Measurements from ENCODE around the gene MUC4. TPM values are rescaled to one million over a fixed set of nuclear protein-coding genes. Genes with fewer than 3 reads are reported as not detected.

The MUC4 gene
- total RNA-seq, 2 experiments from 2014 or later = 0.08 to 0.15 TPM

- DNase-seq = no peak
Measured at GRCh38 chr3:195764961-195765706, 46.6 kb downstream of the MUC4 start.

GRCh38 chr3:195763843-195764825 lies 47.6 kb downstream of the MUC4 start:
- H3K36me3 Mint-ChIP-seq (ENCODE audit: low read depth) = no peaks in the 10 kb centered on the region
- no peak overlapping the region for H3K27ac Mint-ChIP-seq
- CTCF ChIA-PET = interaction anchor here (0.6 kb wide), 1 partner anchor 86 kb away, joined by 3 read pairs; no protein-coding TSS in a partner anchor
- peaks cover 3% of the 10 kb centered on the region for H3K4me1 Mint-ChIP-seq
- H3K9me3 Mint-ChIP-seq = peaks cover 6% of the 10 kb centered on the region
- POLR2A ChIA-PET = no interaction called here
- H3K4me3 Mint-ChIP-seq = no peak overlapping the region
- no peak for DNase-seq
- peaks cover 33% of the 10 kb centered on the region for H3K27me3 Mint-ChIP-seq

More at GRCh38 chr3:195764961-195765706, 46.6 kb downstream of the MUC4 start:
- Mint-ChIP-seq H3K9me3 (peaks cover 6% of the 10 kb centered on the region), H3K4me1 (peaks cover 3% of the 10 kb centered on the region), H3K27ac (no peak overlapping the region), H3K4me3 (no peak overlapping the region), H3K27me3 (peaks cover 23% of the 10 kb centered on the region), H3K36me3 (ENCODE audit: low read depth) (no peaks in the 10 kb centered on the region)
- CTCF ChIA-PET = no interaction called here
- POLR2A ChIA-PET = no interaction called here

GRCh38 chr3:195763076-195763830 lies 48.5 kb downstream of the MUC4 start:
- Mint-ChIP-seq H3K4me3 (no peak overlapping the region), H3K27ac (no peak overlapping the region), H3K27me3 (peaks cover 39% of the 10 kb centered on the region), H3K9me3 (peaks cover 4% of the 10 kb centered on the region), H3K4me1 (peaks cover 3% of the 10 kb centered on the region), H3K36me3 (ENCODE audit: low read depth) (no peaks in the 10 kb centered on the region)
- no peak for DNase-seq
- ChIA-PET POLR2A (no interaction called here), CTCF (no interaction called here)

GRCh38 chr3:195762611-195763010 lies 49.1 kb downstream of the MUC4 start:
- no peak overlapping the region for H3K4me3 Mint-ChIP-seq
- no peak overlapping the region for H3K27ac Mint-ChIP-seq
- ChIA-PET POLR2A (no interaction called here), CTCF (no interaction called here)
- H3K4me1 Mint-ChIP-seq = peaks cover 3% of the 10 kb centered on the region
- peaks cover 2% of the 10 kb centered on the region for H3K9me3 Mint-ChIP-seq
- DNase-seq = no peak
- H3K27me3 Mint-ChIP-seq = peaks cover 44% of the 10 kb centered on the region
- H3K36me3 Mint-ChIP-seq (ENCODE audit: low read depth) = no peaks in the 10 kb centered on the region

GRCh38 chr3:195762249-195762585 lies 49.5 kb downstream of the MUC4 start:
- H3K27me3 Mint-ChIP-seq = peaks cover 46% of the 10 kb centered on the region
- no peaks in the 10 kb centered on the region for H3K36me3 Mint-ChIP-seq (ENCODE audit: low read depth)
- H3K4me1 Mint-ChIP-seq = peaks cover 3% of the 10 kb centered on the region
- peaks cover under 1% of the 10 kb centered on the region for H3K9me3 Mint-ChIP-seq
- no peak overlapping the region for H3K27ac Mint-ChIP-seq
- CTCF ChIA-PET = no interaction called here
- POLR2A ChIA-PET = no interaction called here
- H3K4me3 Mint-ChIP-seq = no peak overlapping the region
- no peak for DNase-seq

- Mint-ChIP-seq H3K4me3 (no peak overlapping the region), H3K27me3 (peaks cover 51% of the 10 kb centered on the region), H3K9me3 (no peaks in the 10 kb centered on the region), H3K27ac (no peak overlapping the region), H3K4me1 (peaks cover 7% of the 10 kb centered on the region), H3K36me3 (ENCODE audit: low read depth) (no peaks in the 10 kb centered on the region)
- POLR2A ChIA-PET = no interaction called here
- DNase-seq = no peak
- CTCF ChIA-PET = no interaction called here
Measured at GRCh38 chr3:195761567-195762248, 50.0 kb downstream of the MUC4 start.

GRCh38 chr3:195761123-195761566 lies 50.6 kb downstream of the MUC4 start:
- H3K27me3 Mint-ChIP-seq = peaks cover 51% of the 10 kb centered on the region

GRCh38 chr3:195760345-195761122 lies 51.2 kb downstream of the MUC4 start:
- H3K4me3 Mint-ChIP-seq = no peak overlapping the region
- peaks cover 52% of the 10 kb centered on the region for H3K27me3 Mint-ChIP-seq
- no peak overlapping the region for H3K27ac Mint-ChIP-seq
- H3K9me3 Mint-ChIP-seq = no peaks in the 10 kb centered on the region
- CTCF ChIA-PET = no interaction called here
- H3K36me3 Mint-ChIP-seq (ENCODE audit: low read depth) = no peaks in the 10 kb centered on the region
- peaks cover 14% of the 10 kb centered on the region for H3K4me1 Mint-ChIP-seq
- POLR2A ChIA-PET = no interaction called here
- DNase-seq = no peak

More at GRCh38 chr3:195761123-195761566, 50.6 kb downstream of the MUC4 start:
- H3K9me3 Mint-ChIP-seq = no peaks in the 10 kb centered on the region
- H3K27ac Mint-ChIP-seq = no peak overlapping the region
- POLR2A ChIA-PET = no interaction called here
- no peak overlapping the region for H3K4me3 Mint-ChIP-seq
- no peaks in the 10 kb centered on the region for H3K36me3 Mint-ChIP-seq (ENCODE audit: low read depth)
- peaks cover 9% of the 10 kb centered on the region for H3K4me1 Mint-ChIP-seq
- DNase-seq = no peak
- CTCF ChIA-PET = no interaction called here

- POLR2A ChIA-PET = no interaction called here
- Mint-ChIP-seq H3K4me3 (no peak overlapping the region), H3K4me1 (peaks cover 16% of the 10 kb centered on the region), H3K27me3 (peaks cover 50% of the 10 kb centered on the region), H3K9me3 (no peaks in the 10 kb centered on the region), H3K27ac (no peak overlapping the region), H3K36me3 (ENCODE audit: low read depth) (no peaks in the 10 kb centered on the region)
- CTCF ChIA-PET = interaction anchor here (0.9 kb wide), 1 partner anchor 80 kb away, joined by 3 read pairs; no protein-coding TSS in a partner anchor
- no peak for DNase-seq
Measured at GRCh38 chr3:195758721-195759353, 52.9 kb downstream of the MUC4 start.

- Mint-ChIP-seq H3K4me3 (no peak overlapping the region), H3K27ac (no peak overlapping the region), H3K9me3 (no peaks in the 10 kb centered on the region), H3K4me1 (peaks cover 16% of the 10 kb centered on the region), H3K36me3 (ENCODE audit: low read depth) (no peaks in the 10 kb centered on the region), H3K27me3 (peaks cover 44% of the 10 kb centered on the region)
- no peak for DNase-seq
- ChIA-PET CTCF (interaction anchor here (0.8 kb wide), 1 partner anchor 561 kb away, joined by 3 read pairs; the partner anchor contains the start of gene DYNLT2B), POLR2A (no interaction called here)
Measured at GRCh38 chr3:195757827-195758226, 53.9 kb downstream of the MUC4 start.

GRCh38 chr3:195757438-195757770 lies 54.3 kb downstream of the MUC4 start:
- Mint-ChIP-seq H3K27ac (no peak overlapping the region), H3K27me3 (peaks cover 43% of the 10 kb centered on the region), H3K9me3 (no peaks in the 10 kb centered on the region), H3K36me3 (ENCODE audit: low read depth) (no peaks in the 10 kb centered on the region), H3K4me1 (peaks cover 16% of the 10 kb centered on the region), H3K4me3 (no peak overlapping the region)
- DNase-seq = no peak
- POLR2A ChIA-PET = no interaction called here
- CTCF ChIA-PET = interaction anchor here (0.8 kb wide), 1 partner anchor 561 kb away, joined by 3 read pairs; the partner anchor contains the start of gene DYNLT2B

Measured in activated CD4-positive, alpha-beta memory T cell treated with anti-CD3 and anti-CD28 coated beads, Interleukin-2, amount 10 ng/mL, durations not matched to agents 7 days and 5 days (primary cell).